Measurements from ENCODE around the gene NVL. TPM values are rescaled to one million over a fixed set of nuclear protein-coding genes. Genes with fewer than 3 reads are reported as not detected.

NVL gene
- total RNA-seq, 1 donor from 2014 or later: 34.6 TPM

DNA sequence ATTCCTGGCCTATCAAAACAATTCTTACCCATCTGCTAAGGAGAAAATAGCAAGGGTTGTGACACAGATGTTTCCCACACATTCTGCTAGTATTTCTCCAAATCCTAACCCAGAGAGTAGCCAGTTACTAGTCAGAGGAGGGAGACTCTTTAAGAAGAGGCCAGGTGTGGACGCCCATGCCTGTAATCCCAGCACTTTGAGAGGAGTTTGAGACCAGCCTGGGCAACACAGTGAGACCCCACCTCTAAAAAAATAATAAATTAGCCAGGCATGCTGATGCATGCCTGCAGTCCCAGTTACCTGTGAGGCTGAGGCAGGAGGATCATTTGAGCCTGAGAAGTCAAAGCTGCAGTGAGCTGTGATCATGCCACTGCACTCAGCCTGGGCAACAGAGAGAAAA, 28.6 kb downstream of the NVL start:
- no peak overlapping the region for H3K27ac ChIP-seq
- intact Hi-C loops (cut with DNase I): no loop called here
- H3K4me1 ChIP-seq: no peaks in the 10 kb centered on the region
- TF ChIP-seq, protein P1, sequence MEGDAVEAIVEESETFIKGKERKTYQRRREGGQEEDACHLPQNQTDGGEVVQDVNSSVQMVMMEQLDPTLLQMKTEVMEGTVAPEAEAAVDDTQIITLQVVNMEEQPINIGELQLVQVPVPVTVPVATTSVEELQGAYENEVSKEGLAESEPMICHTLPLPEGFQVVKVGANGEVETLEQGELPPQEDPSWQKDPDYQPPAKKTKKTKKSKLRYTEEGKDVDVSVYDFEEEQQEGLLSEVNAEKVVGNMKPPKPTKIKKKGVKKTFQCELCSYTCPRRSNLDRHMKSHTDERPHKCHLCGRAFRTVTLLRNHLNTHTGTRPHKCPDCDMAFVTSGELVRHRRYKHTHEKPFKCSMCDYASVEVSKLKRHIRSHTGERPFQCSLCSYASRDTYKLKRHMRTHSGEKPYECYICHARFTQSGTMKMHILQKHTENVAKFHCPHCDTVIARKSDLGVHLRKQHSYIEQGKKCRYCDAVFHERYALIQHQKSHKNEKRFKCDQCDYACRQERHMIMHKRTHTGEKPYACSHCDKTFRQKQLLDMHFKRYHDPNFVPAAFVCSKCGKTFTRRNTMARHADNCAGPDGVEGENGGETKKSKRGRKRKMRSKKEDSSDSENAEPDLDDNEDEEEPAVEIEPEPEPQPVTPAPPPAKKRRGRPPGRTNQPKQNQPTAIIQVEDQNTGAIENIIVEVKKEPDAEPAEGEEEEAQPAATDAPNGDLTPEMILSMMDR (IDR thresholded peaks at IDR 0.05): no peak
- H3K4me3 ChIP-seq: no peak overlapping the region
- H3K27me3 ChIP-seq: no peaks in the 10 kb centered on the region
- H3K9me3 ChIP-seq: no peaks in the 10 kb centered on the region
- no peak for DNase-seq (ENCODE audit: low spot score in 2 of 2)
- H3K36me3 ChIP-seq: peaks cover 61 to 71% of the 10 kb centered on the region in 2 donors

DNA sequence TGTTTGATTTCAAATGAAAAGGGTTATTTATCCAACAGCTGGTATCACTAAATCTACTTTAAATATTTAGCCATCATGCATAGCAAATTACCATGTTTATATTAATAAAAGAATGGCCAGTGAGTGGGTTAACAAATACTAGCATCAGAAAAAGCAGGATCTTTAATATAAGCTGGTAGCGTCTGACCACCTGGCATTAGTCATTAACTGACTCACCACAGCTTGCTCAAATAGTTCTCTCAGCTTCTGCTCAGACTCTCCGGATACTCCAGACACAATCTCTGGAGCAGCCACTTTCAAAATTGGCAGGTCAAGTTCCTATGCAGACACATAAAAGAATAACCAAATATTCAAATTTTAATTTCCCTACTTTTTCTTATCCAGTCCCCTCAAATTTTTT, 29.6 kb downstream of the NVL start:
- H3K4me1 ChIP-seq: no peaks in the 10 kb centered on the region
- H3K27ac ChIP-seq: no peak overlapping the region
- intact Hi-C loops (cut with DNase I): no loop called here
- peaks cover 66 to 74% of the 10 kb centered on the region in 2 donors for H3K36me3 ChIP-seq
- H3K9me3 ChIP-seq: no peaks in the 10 kb centered on the region
- H3K27me3 ChIP-seq: no peaks in the 10 kb centered on the region
- no peak overlapping the region for H3K4me3 ChIP-seq
- TF ChIP-seq, protein P1 (IDR thresholded peaks at IDR 0.05): no peak
- DNase-seq (ENCODE audit: low spot score in 2 of 2): no peak

DNA sequence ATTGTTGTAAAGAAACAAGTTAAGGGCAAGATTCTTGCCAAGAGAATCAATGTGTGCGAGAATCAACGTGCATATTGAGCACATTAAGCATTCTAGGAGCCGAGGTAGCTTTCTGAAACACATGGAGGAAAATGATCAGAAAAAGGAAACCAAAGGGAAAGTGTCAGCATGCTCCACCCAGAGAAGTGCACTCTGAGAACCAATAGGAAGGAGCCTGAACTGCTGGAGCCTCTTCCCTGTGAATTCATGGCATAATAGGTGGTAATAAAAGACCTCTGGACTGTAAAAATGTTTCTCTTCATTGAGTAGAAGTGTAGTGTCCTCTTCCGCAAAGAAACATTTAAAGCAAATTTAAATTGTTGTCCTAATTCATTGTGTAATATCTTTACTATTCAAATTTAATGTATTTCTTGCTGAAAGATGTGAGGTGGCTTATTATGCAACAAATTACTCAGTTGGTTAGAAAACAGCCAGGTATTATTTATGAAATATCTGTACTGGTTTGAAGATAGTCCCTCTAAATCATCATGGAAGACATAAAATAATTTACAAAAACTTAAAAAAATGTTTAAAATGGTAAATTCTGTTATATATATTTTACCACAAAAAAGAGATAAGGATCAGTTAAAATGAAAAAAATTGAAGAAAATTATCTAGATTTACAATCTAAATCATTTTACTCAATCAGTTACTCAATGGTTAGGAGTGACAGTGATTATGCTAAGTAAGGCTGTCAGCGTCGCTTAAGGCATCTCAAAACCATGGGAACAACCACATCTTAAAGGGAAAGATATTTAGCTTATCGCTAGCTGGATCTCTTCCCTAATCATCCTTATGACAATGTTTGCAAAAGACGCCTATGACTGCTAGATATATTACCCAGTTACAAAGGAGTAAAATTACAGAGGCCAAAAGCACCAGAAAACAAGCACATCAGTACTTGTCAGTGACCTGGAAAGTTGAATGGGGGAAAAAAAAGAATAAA, 31.3 kb downstream of the NVL start:
- H3K36me3 ChIP-seq: peaks cover 65 to 74% of the 10 kb centered on the region in 2 donors
- intact Hi-C loops (cut with DNase I): no loop called here

DNA sequence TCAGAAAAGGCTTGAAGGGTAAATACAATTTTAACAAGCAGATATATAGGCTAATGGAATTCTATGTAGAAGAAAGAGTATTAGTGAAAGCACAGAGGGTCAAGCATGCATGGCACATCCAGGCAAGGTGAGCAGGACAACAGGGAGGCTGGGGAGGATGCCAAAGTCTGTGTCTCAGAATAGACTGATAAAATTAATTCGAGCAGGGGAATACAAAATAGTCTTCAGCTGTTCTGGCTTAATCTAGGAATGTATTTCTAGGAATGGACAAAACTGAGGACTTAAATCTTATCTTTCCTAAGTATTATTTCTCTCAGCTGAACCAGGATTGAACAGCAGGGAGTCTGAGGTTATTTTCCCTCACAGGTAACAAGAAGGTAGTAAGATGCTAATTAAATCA, 35.2 kb downstream of the NVL start:
- TF ChIP-seq, protein P1 (IDR thresholded peaks at IDR 0.05): no peak
- H3K36me3 ChIP-seq: peaks cover 58 to 66% of the 10 kb centered on the region in 2 donors
- intact Hi-C loops (cut with DNase I): no loop called here
- no peak overlapping the region for H3K4me3 ChIP-seq
- H3K27ac ChIP-seq: no peak overlapping the region
- H3K27me3 ChIP-seq: no peaks in the 10 kb centered on the region
- no peak for DNase-seq (ENCODE audit: low spot score in 2 of 2)
- H3K4me1 ChIP-seq: no peaks in the 10 kb centered on the region
- no peaks in the 10 kb centered on the region for H3K9me3 ChIP-seq

More for the DNA sequence above, 31.3 kb downstream of the NVL start:
- TF ChIP-seq, protein P1 (IDR thresholded peaks at IDR 0.05): no peak
- Histone ChIP-seq H3K27ac (no peak overlapping the region), H3K9me3 (no peaks in the 10 kb centered on the region), H3K4me3 (no peak overlapping the region), H3K4me1 (no peaks in the 10 kb centered on the region), H3K27me3 (no peaks in the 10 kb centered on the region)
- DNase-seq (ENCODE audit: low spot score in 2 of 2): no peak

DNA sequence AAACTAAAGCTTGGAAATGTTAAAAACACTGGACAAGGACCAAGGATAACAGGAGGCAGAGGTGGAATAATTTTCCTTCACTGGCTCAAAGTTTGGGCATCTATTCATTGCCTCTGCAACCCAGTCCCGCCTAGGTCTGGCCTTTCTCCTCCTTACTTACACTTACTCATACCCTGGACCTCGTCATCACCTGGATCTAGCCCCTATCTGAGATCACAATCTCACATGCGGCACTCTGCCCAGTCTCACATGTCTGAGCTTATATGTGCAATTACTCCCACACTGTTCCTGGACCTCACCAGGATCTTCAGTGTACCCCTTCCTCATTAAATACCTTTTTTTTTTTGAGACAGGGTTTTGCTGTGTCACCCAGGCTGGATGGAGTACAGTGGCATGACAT, 37.6 kb downstream of the NVL start:
- Histone ChIP-seq H3K9me3 (no peaks in the 10 kb centered on the region), H3K27ac (no peak overlapping the region), H3K4me1 (no peaks in the 10 kb centered on the region), H3K27me3 (no peaks in the 10 kb centered on the region), H3K4me3 (no peak overlapping the region), H3K36me3 (peaks cover 48 to 69% of the 10 kb centered on the region in 2 donors)
- intact Hi-C loops (cut with DNase I): no loop called here
- DNase-seq (ENCODE audit: low spot score in 2 of 2): no peak
- TF ChIP-seq, protein P1 (IDR thresholded peaks at IDR 0.05): no peak
